Endodermal cell (in vitro differentiated cells): ENCODE data around the gene SLC38A10. TPM values are rescaled to one million over a fixed set of nuclear protein-coding genes. Genes with fewer than 3 reads are reported as not detected.

Source experiments
- DNase-seq: peaks from one replicate; pipeline ENCODE4 v3.0.0-alpha.2; 2017
- H3K27ac ChIP-seq: 2 replicates; pipeline ENCODE4 v1.5.1; 2013; ENCODE audit warnings: mild to moderate bottlenecking, low read depth, low read length, moderate library complexity
- H3K27me3 ChIP-seq: 2 replicates; pipeline ENCODE4 v1.6.1; 2013; ENCODE audit warnings: mild to moderate bottlenecking, low read length, moderate library complexity; ENCODE audit not compliant: insufficient read depth, control insufficient read depth, poor library complexity, severe bottlenecking
- H3K36me3 ChIP-seq: 2 replicates; pipeline ENCODE4 v1.7.0; 2013; ENCODE audit warnings: mild to moderate bottlenecking, low read length, moderate library complexity; ENCODE audit not compliant: control insufficient read depth, insufficient read depth
- H3K4me1 ChIP-seq: one replicate; pipeline ENCODE4 v1.7.0; 2013; ENCODE audit warnings: low read length; ENCODE audit not compliant: control insufficient read depth, insufficient read depth
- H3K4me3 ChIP-seq: 2 replicates; pipeline ENCODE4 v1.5.1; 2013; ENCODE audit warnings: mild to moderate bottlenecking, low read length, moderate library complexity
- H3K9ac ChIP-seq: 2 replicates; pipeline ENCODE4 v1.6.1; 2013; ENCODE audit warnings: mild to moderate bottlenecking, low read length, moderate library complexity; ENCODE audit not compliant: poor library complexity, severe bottlenecking; ENCODE audit errors: extremely low read depth
- H3K9me3 ChIP-seq: 2 replicates; pipeline ENCODE4 v1.6.1; 2013; ENCODE audit warnings: mild to moderate bottlenecking, low read length, moderate library complexity; ENCODE audit not compliant: control insufficient read depth
- H3K27ac Mint-ChIP-seq: 2 replicates; pipeline ENCODE4 v1.8.0; 2020; ENCODE audit warnings: mixed read lengths
- H3K27me3 Mint-ChIP-seq: 2 replicates; pipeline ENCODE4 v1.8.0; 2021; ENCODE audit warnings: mild to moderate bottlenecking, mixed read lengths; ENCODE audit not compliant: insufficient read depth
- H3K36me3 Mint-ChIP-seq: 2 replicates; pipeline ENCODE4 v1.8.0; 2020; ENCODE audit warnings: low read depth, mixed read lengths
- H3K4me1 Mint-ChIP-seq: 2 replicates; pipeline ENCODE4 v1.8.0; 2020; ENCODE audit warnings: mixed read lengths
- H3K4me3 Mint-ChIP-seq: 2 replicates; pipeline ENCODE4 v1.8.0; 2020; ENCODE audit warnings: mild to moderate bottlenecking, moderate library complexity, mixed read lengths
- H3K9me3 Mint-ChIP-seq: 2 replicates; pipeline ENCODE4 v1.8.0; 2020; ENCODE audit warnings: mild to moderate bottlenecking, mixed read lengths
- CTCF ChIP-seq: fragments of 200-600 bp; sonication (generic); conservative IDR thresholded peaks from 2 replicates; pipeline ENCODE4 v1.5.0; 2021; ENCODE audit warnings: antibody characterized with exemption, mild to moderate bottlenecking
- WGBS, 2 experiments: methylation state at CpG; one replicate each; pipeline versions ENCODE4 v1.1.5 to v1.1.7; 2013; ENCODE audit warnings: missing lambda C conversion rate in 2 of 2, mixed read lengths in 1 of 2; ENCODE audit not compliant: insufficient coverage in 1 of 2, insufficient read length in 1 of 2; 5-methylcytosine and 5-hydroxymethylcytosine counted together
- total RNA-seq, 2 donors: library from RNA; stranded (reverse); fragmentation: NEBNext Ultra II Directional in 1 of 2; extraction: Animal tissue kit (Norgen Biotek cat#: 25700) in 1 of 2; gene quantifications; 2 replicates in 1 of 2; 3 replicates in 1 of 2; pipeline ENCODE4 v1.2.1, GENCODE V29; 2021

The SLC38A10 gene
- total RNA-seq, 2 donors from 2014 or later = 60.2 to 90.3 TPM

- peaks cover 8% of the 10 kb centered on the region for H3K36me3 Mint-ChIP-seq
- H3K36me3 ChIP-seq = no peaks in the 10 kb centered on the region
- H3K27me3 ChIP-seq = peaks cover 9% of the 10 kb centered on the region
- H3K27me3 Mint-ChIP-seq = peaks cover 17% of the 10 kb centered on the region
- H3K9me3 ChIP-seq = no peaks in the 10 kb centered on the region
- H3K4me1 ChIP-seq = peaks cover 9% of the 10 kb centered on the region
- H3K4me1 Mint-ChIP-seq = peaks cover 16% of the 10 kb centered on the region
- H3K4me3 ChIP-seq = peak overlapping the region; percentile 70
- no peak for DNase-seq
- H3K9me3 Mint-ChIP-seq = no peaks in the 10 kb centered on the region
- no peak overlapping the region for H3K27ac ChIP-seq
- H3K27ac Mint-ChIP-seq = peak overlapping the region; percentile 62
- WGBS, 2 experiments = 80 to 82% methylated on average over 11 of the region's 11 CpGs
- peak overlapping the region; percentile 66 for H3K4me3 Mint-ChIP-seq
- H3K9ac ChIP-seq = peak overlapping the region; percentile 49
- TF ChIP-seq CTCF = no peak
Measured at GRCh38 chr17:81223762-81224130, 71.4 kb downstream of the SLC38A10 start.

DNA sequence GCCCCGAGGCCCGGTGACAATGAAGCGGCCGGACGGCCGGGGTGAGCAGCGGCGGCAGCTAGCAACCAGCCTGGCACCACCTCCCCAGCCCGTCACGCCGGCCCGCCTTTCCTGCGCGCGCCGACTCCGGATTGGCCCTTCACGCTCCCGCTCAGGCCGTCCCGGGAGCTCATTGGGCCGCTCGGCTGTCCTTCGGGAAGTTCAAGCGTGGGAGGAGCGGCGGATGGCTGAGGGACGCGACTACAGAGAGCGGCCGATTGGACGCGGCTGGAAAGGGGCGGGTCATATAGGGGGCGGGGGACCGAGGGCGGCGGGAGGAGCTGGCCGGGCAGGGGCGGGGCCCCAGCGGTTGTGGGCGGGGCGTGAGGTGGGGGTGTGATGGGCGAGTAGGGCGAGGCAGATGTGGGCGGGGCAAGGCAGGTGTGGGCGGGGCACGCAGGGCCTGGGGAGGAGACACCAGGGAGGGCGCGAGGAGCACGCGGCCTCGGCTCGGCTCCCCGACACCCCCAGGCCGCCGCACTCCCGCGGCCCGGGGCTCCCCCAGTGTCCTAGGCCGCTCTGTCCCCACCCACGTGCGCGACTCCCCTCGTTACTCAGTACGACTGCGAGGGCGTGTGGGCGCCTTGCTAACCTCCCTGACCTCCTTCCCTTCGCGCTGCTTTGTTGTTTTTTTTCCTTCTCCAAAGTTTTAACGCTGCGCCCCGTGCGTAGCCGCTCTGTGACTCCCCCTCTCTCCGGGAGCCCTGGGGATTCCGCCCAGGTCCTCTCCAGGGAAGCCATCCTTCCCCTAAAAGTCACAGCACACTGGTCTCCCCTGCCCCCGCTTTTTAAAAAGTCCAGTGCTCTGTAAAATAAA lies 72.0 kb downstream of the SLC38A10 start, which contains the start of gene CEP131:
CEP131 (minus strand) TSS at position 60 of the 856 bp plus-strand sequence. CDS start 2,909 bp downstream, outside the sequence.
- Mint-ChIP-seq H3K9me3 (no peaks in the 10 kb centered on the region), H3K36me3 (peaks cover 5% of the 10 kb centered on the region), H3K4me3 (peak within 1 kb of the TSS; percentile 66), H3K4me1 (peaks cover 16% of the 10 kb centered on the region), H3K27ac (peak within 1 kb of the TSS; percentile 62), H3K27me3 (peaks cover 17% of the 10 kb centered on the region)
- Histone ChIP-seq H3K4me1 (peaks cover 9% of the 10 kb centered on the region), H3K27ac (no peak within 1 kb of the TSS), H3K4me3 (peak within 1 kb of the TSS; percentile 85), H3K9me3 (no peaks in the 10 kb centered on the region), H3K36me3 (no peaks in the 10 kb centered on the region), H3K9ac (peak within 1 kb of the TSS; percentile 49), H3K27me3 (peaks cover 9% of the 10 kb centered on the region)
- WGBS, 2 experiments = 2 to 3% methylated on average over 44 to 79 of the region's 79 CpGs
- no peak for TF ChIP-seq CTCF
- DNase-seq = peak; percentile 100

DNA sequence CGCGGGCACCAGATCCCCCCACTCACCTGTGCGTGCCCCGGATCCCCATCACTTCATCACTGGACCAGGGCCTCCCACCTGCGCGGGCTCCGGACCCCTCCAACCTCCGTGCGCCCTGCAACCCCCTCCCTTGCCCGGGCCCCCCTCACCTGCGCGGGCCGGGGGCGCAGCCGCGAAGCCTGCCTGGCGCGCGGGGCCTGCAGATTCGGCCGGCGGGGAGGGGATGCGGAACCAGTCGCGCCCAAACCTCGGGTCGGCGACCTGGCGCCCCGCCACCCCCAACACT lies 72.5 kb downstream of the SLC38A10 start:
- H3K36me3 ChIP-seq = no peaks in the 10 kb centered on the region
- peaks cover 17% of the 10 kb centered on the region for H3K27me3 Mint-ChIP-seq
- H3K9ac ChIP-seq = peak overlapping the region; percentile 44
- no peaks in the 10 kb centered on the region for H3K9me3 Mint-ChIP-seq
- no peak for TF ChIP-seq CTCF
- H3K4me1 ChIP-seq = peaks cover 9% of the 10 kb centered on the region
- peaks cover 6% of the 10 kb centered on the region for H3K36me3 Mint-ChIP-seq
- peak overlapping the region; percentile 85 for H3K4me3 ChIP-seq
- H3K9me3 ChIP-seq = no peaks in the 10 kb centered on the region
- no peak for DNase-seq
- H3K4me1 Mint-ChIP-seq = peaks cover 16% of the 10 kb centered on the region
- no peak overlapping the region for H3K27ac Mint-ChIP-seq
- WGBS, 2 experiments = 0 to 2% methylated on average over 11 to 30 of the region's 30 CpGs
- no peak overlapping the region for H3K27ac ChIP-seq
- peak overlapping the region; percentile 66 for H3K4me3 Mint-ChIP-seq
- H3K27me3 ChIP-seq = peaks cover 9% of the 10 kb centered on the region
